ENCODE data around the gene CAMTA1.

Gene CAMTA1

GRCh38 chr1:7008331-7008730 lies 223.1 kb downstream of the CAMTA1 start:
- Histone ChIP-seq H3K27me3 (ENCODE audit: control insufficient read depth in 5 of 5, insufficient read depth in 4 of 5, low read length in 5 of 5) (peaks cover 3 to 19% (median 5%) of the 10 kb centered on the region in 5 donors), H3K4me1 (ENCODE audit: control insufficient read depth in 5 of 5, insufficient read depth in 5 of 5, low read length in 5 of 5) (no peaks in the 10 kb centered on the region), H3K27ac (ENCODE audit: low read depth, low read length) (no peak overlapping the region), H3K9ac (ENCODE audit: low read length in 5 of 5) (no peak overlapping the region), H3K9me3 (ENCODE audit: control insufficient read depth in 5 of 5, low read length in 5 of 5) (no peaks in the 10 kb centered on the region), H3K36me3 (ENCODE audit: control insufficient read depth in 5 of 5, insufficient read depth in 5 of 5, low read length in 5 of 5) (no peaks in the 10 kb centered on the region), H3K4me3 (ENCODE audit: low read depth in 1 of 5, low read length in 5 of 5) (no peak overlapping the region)

DNA sequence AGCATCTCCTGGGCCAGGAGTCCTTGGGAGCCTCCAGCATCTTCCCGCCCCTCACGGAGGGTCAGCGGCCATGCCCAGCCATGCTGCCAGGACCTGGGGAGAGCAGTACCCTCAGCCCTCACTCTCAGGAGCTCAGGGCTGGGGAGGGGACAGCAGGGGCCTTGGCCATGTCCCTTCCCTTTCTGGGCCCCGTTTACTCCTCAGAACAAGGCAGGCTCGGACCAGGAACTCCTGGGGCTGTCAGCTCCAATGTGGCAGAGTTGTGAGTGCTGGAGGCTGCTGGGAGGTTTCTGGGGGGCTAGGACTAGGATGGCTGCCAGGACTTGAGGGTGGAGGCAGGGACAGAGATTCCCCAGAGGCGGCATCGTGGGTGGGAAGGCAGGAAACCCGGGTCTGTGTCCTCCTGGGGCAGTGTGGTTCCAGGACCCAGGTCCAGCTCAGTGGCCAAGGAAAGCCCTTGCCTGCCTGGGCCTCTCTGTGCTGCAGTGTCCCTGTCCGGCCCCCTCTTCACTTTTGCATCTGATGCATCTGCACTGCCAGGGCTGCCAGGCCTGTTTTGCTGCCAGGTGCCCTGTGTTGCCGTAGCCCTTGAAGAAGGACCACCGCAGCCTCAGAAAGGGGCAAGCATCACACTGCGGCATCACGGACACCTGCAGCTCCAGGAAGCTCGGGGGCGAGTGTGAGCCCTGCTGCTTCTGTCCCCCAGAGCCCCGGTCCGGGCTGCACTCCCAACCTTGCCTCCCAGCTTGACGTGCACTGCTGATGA lies 223.9 kb downstream of the CAMTA1 start:
- Histone ChIP-seq H3K4me3 (ENCODE audit: low read depth in 1 of 5, low read length in 5 of 5) (no peak overlapping the region), H3K9ac (ENCODE audit: low read length in 5 of 5) (no peak overlapping the region), H3K27ac (ENCODE audit: low read depth, low read length) (no peak overlapping the region), H3K36me3 (ENCODE audit: control insufficient read depth in 5 of 5, insufficient read depth in 5 of 5, low read length in 5 of 5) (no peaks in the 10 kb centered on the region), H3K27me3 (ENCODE audit: control insufficient read depth in 5 of 5, insufficient read depth in 4 of 5, low read length in 5 of 5) (peaks cover 3 to 20% (median 7%) of the 10 kb centered on the region in 5 donors), H3K4me1 (ENCODE audit: control insufficient read depth in 5 of 5, insufficient read depth in 5 of 5, low read length in 5 of 5) (no peaks in the 10 kb centered on the region), H3K9me3 (ENCODE audit: control insufficient read depth in 5 of 5, low read length in 5 of 5) (no peaks in the 10 kb centered on the region)

DNA sequence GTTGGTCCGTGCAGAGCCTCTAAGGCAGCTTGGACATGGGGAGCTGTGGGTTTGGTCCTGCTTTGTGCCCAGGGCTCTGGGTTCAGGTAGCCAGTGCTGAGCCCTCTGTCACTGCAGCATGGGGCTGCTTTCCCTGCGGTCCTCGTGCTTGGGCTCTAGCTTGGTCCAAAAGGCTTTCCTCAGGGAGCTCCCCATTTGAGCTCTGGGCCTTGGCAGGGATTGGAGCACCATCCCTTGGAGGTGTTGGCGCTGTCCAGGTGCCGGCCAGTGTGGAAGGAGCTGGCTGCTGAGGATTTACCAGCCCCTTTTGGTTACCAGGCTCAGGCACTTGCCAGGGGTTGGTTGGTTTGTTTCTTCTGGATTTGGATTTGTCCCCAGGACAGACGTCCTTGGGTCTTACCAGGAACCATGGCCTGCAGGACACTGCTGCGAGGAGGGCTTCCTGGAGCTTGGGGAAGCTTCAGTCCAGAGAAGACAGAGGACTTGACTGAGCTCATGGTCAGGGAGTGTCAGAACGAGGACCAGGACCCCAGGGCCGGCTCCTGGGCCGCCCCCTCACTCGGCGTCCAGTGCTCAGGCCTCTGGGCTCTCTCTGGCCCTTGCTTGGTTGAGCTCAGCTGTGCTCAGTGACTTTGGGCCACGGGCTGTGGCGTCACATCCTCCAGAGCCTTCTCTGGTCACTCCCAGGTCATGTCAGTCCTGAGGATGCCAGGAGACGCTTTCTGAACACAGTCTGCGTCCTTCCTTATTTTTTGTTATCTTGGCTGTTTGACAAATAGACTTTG lies 224.7 kb downstream of the CAMTA1 start:
- H3K27ac ChIP-seq (ENCODE audit: low read depth, low read length), result no peak overlapping the region
- peaks cover 3 to 22% (median 7%) of the 10 kb centered on the region in 5 donors for H3K27me3 ChIP-seq (ENCODE audit: control insufficient read depth in 5 of 5, insufficient read depth in 4 of 5, low read length in 5 of 5)
- no peaks in the 10 kb centered on the region for H3K9me3 ChIP-seq (ENCODE audit: control insufficient read depth in 5 of 5, low read length in 5 of 5)
- no peaks in the 10 kb centered on the region for H3K36me3 ChIP-seq (ENCODE audit: control insufficient read depth in 5 of 5, insufficient read depth in 5 of 5, low read length in 5 of 5)
- H3K4me3 ChIP-seq (ENCODE audit: low read depth in 1 of 5, low read length in 5 of 5), result no peak overlapping the region
- H3K4me1 ChIP-seq (ENCODE audit: control insufficient read depth in 5 of 5, insufficient read depth in 5 of 5, low read length in 5 of 5), result peaks cover 0 to 2% (median 0%) of the 10 kb centered on the region in 5 donors
- H3K9ac ChIP-seq (ENCODE audit: low read length in 5 of 5), result no peak overlapping the region

GRCh38 chr1:7010534-7011200 lies 225.4 kb downstream of the CAMTA1 start:
- Histone ChIP-seq H3K36me3 (ENCODE audit: control insufficient read depth in 5 of 5, insufficient read depth in 5 of 5, low read length in 5 of 5) (no peaks in the 10 kb centered on the region), H3K4me3 (ENCODE audit: low read depth in 1 of 5, low read length in 5 of 5) (no peak overlapping the region), H3K4me1 (ENCODE audit: control insufficient read depth in 5 of 5, insufficient read depth in 5 of 5, low read length in 5 of 5) (peaks cover 0 to 5% (median 0%) of the 10 kb centered on the region in 5 donors), H3K9ac (ENCODE audit: low read length in 5 of 5) (no peak overlapping the region), H3K27me3 (ENCODE audit: control insufficient read depth in 5 of 5, insufficient read depth in 4 of 5, low read length in 5 of 5) (peaks cover 3 to 22% (median 6%) of the 10 kb centered on the region in 5 donors), H3K27ac (ENCODE audit: low read depth, low read length) (no peak overlapping the region), H3K9me3 (ENCODE audit: control insufficient read depth in 5 of 5, low read length in 5 of 5) (no peaks in the 10 kb centered on the region)

- Histone ChIP-seq H3K9ac (ENCODE audit: low read length in 5 of 5) (no peak overlapping the region), H3K36me3 (ENCODE audit: control insufficient read depth in 5 of 5, insufficient read depth in 5 of 5, low read length in 5 of 5) (no peaks in the 10 kb centered on the region), H3K4me1 (ENCODE audit: control insufficient read depth in 5 of 5, insufficient read depth in 5 of 5, low read length in 5 of 5) (peaks cover 0 to 5% (median 0%) of the 10 kb centered on the region in 5 donors)
These were observed 226.6 kb downstream of the CAMTA1 start for GRCh38 chr1:7011826-7012225.

DNA sequence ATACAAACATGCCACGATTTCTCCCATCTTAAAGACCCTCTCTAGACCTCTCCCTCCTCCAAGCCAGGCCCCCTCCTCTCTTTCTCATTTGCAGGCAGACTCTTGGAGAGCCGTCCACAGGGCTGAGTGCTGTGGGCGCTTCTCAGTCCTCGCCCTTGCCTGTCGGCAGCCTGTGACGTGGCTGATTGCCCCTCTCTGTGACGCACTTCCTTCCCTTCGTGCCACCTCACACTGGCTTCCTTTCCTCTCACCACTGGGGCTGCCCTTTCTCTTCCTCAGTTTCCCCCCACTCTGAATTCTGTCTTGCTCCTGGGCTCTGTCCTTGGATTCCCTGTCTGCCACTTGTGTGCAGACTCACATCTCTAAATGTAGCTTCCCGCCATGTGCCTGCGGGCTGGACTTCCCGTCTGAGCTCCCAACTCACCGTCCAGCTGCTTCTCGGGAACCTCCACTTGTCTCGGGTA lies 227.2 kb downstream of the CAMTA1 start:
- Histone ChIP-seq H3K4me3 (ENCODE audit: low read depth in 1 of 5, low read length in 5 of 5) (no peak overlapping the region), H3K27ac (ENCODE audit: low read depth, low read length) (no peak overlapping the region), H3K36me3 (ENCODE audit: control insufficient read depth in 5 of 5, insufficient read depth in 5 of 5, low read length in 5 of 5) (no peaks in the 10 kb centered on the region), H3K27me3 (ENCODE audit: control insufficient read depth in 5 of 5, insufficient read depth in 4 of 5, low read length in 5 of 5) (peaks cover 0 to 22% (median 6%) of the 10 kb centered on the region in 5 donors), H3K9me3 (ENCODE audit: control insufficient read depth in 5 of 5, low read length in 5 of 5) (no peaks in the 10 kb centered on the region), H3K4me1 (ENCODE audit: control insufficient read depth in 5 of 5, insufficient read depth in 5 of 5, low read length in 5 of 5) (peaks cover 0 to 5% (median 0%) of the 10 kb centered on the region in 5 donors), H3K9ac (ENCODE audit: low read length in 5 of 5) (no peak overlapping the region)

More at GRCh38 chr1:7011826-7012225, 226.6 kb downstream of the CAMTA1 start:
- no peak overlapping the region for H3K27ac ChIP-seq (ENCODE audit: low read depth, low read length)
- H3K4me3 ChIP-seq (ENCODE audit: low read depth in 1 of 5, low read length in 5 of 5), result no peak overlapping the region
- H3K9me3 ChIP-seq (ENCODE audit: control insufficient read depth in 5 of 5, low read length in 5 of 5), result no peaks in the 10 kb centered on the region
- H3K27me3 ChIP-seq (ENCODE audit: control insufficient read depth in 5 of 5, insufficient read depth in 4 of 5, low read length in 5 of 5), result peaks cover 4 to 22% (median 6%) of the 10 kb centered on the region in 5 donors

- Histone ChIP-seq H3K36me3 (ENCODE audit: control insufficient read depth in 5 of 5, insufficient read depth in 5 of 5, low read length in 5 of 5) (no peaks in the 10 kb centered on the region), H3K9me3 (ENCODE audit: control insufficient read depth in 5 of 5, low read length in 5 of 5) (no peaks in the 10 kb centered on the region), H3K27me3 (ENCODE audit: control insufficient read depth in 5 of 5, insufficient read depth in 4 of 5, low read length in 5 of 5) (peaks cover 4 to 25% (median 9%) of the 10 kb centered on the region in 5 donors), H3K27ac (ENCODE audit: low read depth, low read length) (no peak overlapping the region), H3K4me3 (ENCODE audit: low read depth in 1 of 5, low read length in 5 of 5) (no peak overlapping the region), H3K4me1 (ENCODE audit: control insufficient read depth in 5 of 5, insufficient read depth in 5 of 5, low read length in 5 of 5) (peaks cover 0 to 5% (median 0%) of the 10 kb centered on the region in 5 donors), H3K9ac (ENCODE audit: low read length in 5 of 5) (no peak overlapping the region)
These were observed 228.8 kb downstream of the CAMTA1 start for GRCh38 chr1:7013833-7014639.

DNA sequence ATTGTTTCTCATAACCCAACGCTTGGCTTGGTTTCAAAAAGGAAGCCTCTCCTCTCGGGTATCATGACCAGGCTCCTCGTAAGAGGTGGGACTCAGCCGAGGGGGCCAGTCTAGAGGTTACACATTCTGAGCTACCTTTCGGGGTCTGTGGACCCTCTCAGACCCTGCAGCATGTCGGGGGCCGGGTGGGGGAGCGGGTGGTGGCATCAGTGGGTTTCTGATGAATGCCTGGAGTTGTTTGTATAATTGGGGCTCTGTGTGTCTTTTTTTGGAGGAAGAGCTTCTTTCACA lies 229.3 kb downstream of the CAMTA1 start:
- no peak overlapping the region for H3K9ac ChIP-seq (ENCODE audit: low read length in 5 of 5)
- no peaks in the 10 kb centered on the region for H3K36me3 ChIP-seq (ENCODE audit: control insufficient read depth in 5 of 5, insufficient read depth in 5 of 5, low read length in 5 of 5)
- H3K27me3 ChIP-seq (ENCODE audit: control insufficient read depth in 5 of 5, insufficient read depth in 4 of 5, low read length in 5 of 5), result peaks cover 3 to 23% (median 9%) of the 10 kb centered on the region in 5 donors
- H3K4me3 ChIP-seq (ENCODE audit: low read depth in 1 of 5, low read length in 5 of 5), result no peak overlapping the region
- H3K27ac ChIP-seq (ENCODE audit: low read depth, low read length), result no peak overlapping the region
- H3K4me1 ChIP-seq (ENCODE audit: control insufficient read depth in 5 of 5, insufficient read depth in 5 of 5, low read length in 5 of 5), result peaks cover 0 to 5% (median 0%) of the 10 kb centered on the region in 5 donors
- no peaks in the 10 kb centered on the region for H3K9me3 ChIP-seq (ENCODE audit: control insufficient read depth in 5 of 5, low read length in 5 of 5)

DNA sequence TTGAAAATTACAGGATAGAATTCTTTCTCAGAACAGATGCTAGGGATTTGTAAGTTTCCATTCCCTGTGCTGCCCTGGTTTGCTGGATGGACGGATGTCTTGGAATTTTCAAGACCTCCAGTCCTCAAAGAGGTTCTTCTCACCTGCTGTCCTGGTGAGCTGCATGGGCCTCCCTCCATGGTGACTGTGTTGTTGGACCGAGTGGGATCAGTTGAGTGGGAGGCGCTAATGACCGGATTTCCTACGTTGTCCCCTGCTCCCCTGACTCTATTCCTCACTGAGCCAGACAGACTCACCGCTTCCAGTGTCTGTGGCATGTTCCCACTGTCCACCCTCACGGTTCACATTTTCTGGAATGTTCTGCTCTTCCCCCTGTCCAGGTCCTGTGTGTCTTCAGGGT lies 229.8 kb downstream of the CAMTA1 start:
- H3K4me3 ChIP-seq (ENCODE audit: low read depth in 1 of 5, low read length in 5 of 5), result no peak overlapping the region
- no peak overlapping the region for H3K9ac ChIP-seq (ENCODE audit: low read length in 5 of 5)
- H3K27ac ChIP-seq (ENCODE audit: low read depth, low read length), result no peak overlapping the region
- H3K27me3 ChIP-seq (ENCODE audit: control insufficient read depth in 5 of 5, insufficient read depth in 4 of 5, low read length in 5 of 5), result peaks cover 3 to 19% (median 8%) of the 10 kb centered on the region in 5 donors
- H3K36me3 ChIP-seq (ENCODE audit: control insufficient read depth in 5 of 5, insufficient read depth in 5 of 5, low read length in 5 of 5), result no peaks in the 10 kb centered on the region
- H3K4me1 ChIP-seq (ENCODE audit: control insufficient read depth in 5 of 5, insufficient read depth in 5 of 5, low read length in 5 of 5), result peaks cover 0 to 5% (median 0%) of the 10 kb centered on the region in 5 donors
- no peaks in the 10 kb centered on the region for H3K9me3 ChIP-seq (ENCODE audit: control insufficient read depth in 5 of 5, low read length in 5 of 5)

All from subcutaneous abdominal adipose tissue (tissue), 5 donors.